ENCODE data around the gene EPS8.

The EPS8 gene

DNA sequence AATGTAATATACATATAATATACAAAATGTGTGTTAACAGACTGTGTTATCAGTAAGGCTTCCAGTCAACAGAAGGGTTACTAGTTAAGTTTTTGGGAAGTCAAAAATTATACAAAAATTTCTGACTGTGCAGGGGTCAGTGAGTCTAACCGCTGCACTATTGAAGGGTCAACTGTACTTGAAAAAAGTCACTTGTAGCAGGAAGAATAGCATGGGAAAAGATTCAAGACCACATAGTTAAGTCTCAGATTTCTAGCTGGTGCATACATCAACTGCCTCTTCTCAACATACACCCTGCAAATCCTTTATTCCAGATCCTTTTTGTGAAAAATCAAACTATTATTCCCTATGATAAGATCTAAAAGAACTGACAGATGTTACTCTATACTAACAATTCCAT lies 5.9 kb downstream of the EPS8 start:
- DNase-seq (ENCODE audit: low spot score), result no peak
- TF ChIP-seq, protein P1, sequence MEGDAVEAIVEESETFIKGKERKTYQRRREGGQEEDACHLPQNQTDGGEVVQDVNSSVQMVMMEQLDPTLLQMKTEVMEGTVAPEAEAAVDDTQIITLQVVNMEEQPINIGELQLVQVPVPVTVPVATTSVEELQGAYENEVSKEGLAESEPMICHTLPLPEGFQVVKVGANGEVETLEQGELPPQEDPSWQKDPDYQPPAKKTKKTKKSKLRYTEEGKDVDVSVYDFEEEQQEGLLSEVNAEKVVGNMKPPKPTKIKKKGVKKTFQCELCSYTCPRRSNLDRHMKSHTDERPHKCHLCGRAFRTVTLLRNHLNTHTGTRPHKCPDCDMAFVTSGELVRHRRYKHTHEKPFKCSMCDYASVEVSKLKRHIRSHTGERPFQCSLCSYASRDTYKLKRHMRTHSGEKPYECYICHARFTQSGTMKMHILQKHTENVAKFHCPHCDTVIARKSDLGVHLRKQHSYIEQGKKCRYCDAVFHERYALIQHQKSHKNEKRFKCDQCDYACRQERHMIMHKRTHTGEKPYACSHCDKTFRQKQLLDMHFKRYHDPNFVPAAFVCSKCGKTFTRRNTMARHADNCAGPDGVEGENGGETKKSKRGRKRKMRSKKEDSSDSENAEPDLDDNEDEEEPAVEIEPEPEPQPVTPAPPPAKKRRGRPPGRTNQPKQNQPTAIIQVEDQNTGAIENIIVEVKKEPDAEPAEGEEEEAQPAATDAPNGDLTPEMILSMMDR (IDR thresholded peaks at IDR 0.05; ENCODE audit: extremely low read depth, missing control alignments), result no peak

DNA sequence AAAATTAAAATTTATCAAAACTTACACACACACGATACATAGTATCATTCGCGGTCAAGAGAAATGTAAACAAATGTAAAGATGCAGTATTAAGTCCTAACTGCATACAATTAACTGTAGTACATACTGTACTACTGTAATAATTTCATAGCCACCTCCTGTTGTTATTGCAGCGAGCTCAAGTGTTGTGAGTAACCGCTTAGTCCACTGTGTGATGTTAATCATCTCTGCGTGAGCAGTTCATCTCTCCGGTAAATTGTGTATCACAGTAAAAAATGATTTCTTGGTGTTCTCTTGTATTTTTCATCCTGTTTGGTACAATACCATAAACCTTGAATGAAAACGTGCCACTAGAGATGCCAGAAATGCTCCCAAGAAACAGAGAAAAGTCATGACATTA lies 6.5 kb downstream of the EPS8 start:
- TF ChIP-seq, protein P1 (IDR thresholded peaks at IDR 0.05; ENCODE audit: extremely low read depth, missing control alignments), result no peak
- no peak for DNase-seq (ENCODE audit: low spot score)

DNA sequence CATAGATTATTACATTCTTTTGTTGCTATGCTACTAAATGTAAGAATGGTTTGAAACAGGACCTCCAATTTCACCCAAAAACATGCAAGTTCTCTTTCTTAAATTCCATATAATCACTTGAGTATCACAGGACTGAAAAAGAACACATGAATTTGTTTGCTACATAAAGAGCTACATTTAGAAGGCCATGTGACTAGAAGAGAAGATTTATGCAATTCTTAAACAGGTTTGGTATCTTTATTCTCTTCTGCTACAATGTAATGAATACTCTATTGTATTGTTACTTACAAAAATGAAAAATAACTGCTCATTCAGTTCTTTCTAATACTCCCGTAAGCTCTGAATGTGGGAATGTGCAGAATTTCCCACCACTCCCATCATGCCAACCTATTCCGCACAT lies 9.3 kb downstream of the EPS8 start:
- DNase-seq (ENCODE audit: low spot score), result no peak
- TF ChIP-seq, protein P1 (IDR thresholded peaks at IDR 0.05; ENCODE audit: extremely low read depth, missing control alignments), result no peak

DNA sequence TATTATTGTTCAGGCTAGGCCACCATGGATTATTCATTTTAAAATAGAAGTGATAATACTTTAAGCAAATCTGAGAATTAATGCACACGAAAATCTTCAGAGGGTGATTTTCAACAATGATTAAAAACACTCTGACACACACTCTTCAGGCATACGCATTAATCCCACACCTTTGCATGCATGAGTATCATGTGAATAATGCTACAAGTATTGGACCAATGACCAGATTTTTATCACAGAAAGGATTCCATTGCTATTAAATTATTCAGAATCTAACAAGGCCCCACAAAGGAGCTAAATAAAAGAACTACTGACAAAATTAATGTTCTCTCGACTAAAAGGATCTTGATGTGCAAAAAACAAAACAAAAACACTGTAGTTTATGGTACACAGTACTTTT lies 11.1 kb downstream of the EPS8 start:
- TF ChIP-seq, protein P1 (IDR thresholded peaks at IDR 0.05; ENCODE audit: extremely low read depth, missing control alignments), result no peak
- DNase-seq (ENCODE audit: low spot score), result no peak

DNA sequence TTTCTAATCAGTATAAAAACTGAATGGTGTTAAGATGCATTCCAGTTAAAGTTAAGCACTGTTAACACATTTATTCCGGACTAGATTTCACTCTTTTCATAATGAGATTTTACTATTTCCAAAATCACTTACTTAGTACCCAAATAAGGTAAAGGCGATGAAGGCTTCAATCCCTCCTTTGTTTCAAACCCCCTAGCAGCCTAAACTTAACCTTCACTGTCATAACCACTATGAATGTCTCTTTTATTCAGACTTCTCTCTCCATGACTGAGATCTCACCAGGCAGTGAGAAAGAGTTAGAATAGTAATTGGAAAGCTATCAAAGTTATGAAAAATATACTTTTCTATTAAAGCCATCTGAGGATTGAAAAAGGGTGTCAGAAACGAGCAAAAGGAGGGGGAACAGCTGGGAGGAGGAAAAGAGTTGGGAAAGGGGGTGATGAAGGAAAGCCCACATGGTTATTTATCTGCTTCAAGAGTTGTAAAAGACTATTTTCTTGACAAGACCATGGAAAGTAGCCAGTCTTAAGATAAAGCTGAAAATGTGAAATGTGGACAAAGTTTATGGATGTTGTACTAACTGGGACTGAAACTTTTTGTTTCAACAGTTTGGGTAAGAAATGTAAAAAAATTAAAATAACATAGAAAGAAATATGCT lies 11.7 kb downstream of the EPS8 start:
- DNase-seq (ENCODE audit: low spot score), result no peak
- TF ChIP-seq, protein P1 (IDR thresholded peaks at IDR 0.05; ENCODE audit: extremely low read depth, missing control alignments), result no peak

DNA sequence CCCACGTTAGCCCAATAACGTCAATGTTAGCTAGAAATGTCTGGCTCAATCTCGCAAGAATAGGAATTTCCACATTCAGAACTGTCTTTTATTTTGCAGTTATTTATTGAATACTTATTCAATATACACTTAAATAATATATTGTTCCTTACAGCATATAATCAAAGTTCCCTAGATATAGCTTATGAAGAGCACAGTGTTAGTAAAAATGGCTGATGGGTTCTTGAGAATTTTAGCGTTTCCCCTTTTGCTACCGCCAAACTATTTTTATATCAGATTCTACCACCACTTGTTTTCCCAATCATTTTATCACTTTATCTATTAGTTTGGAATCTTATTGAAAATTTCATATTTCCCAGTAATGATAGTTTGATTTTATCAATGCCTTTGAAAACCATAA lies 12.7 kb downstream of the EPS8 start:
- TF ChIP-seq, protein P1 (IDR thresholded peaks at IDR 0.05; ENCODE audit: extremely low read depth, missing control alignments), result no peak
- no peak for DNase-seq (ENCODE audit: low spot score)

DNA sequence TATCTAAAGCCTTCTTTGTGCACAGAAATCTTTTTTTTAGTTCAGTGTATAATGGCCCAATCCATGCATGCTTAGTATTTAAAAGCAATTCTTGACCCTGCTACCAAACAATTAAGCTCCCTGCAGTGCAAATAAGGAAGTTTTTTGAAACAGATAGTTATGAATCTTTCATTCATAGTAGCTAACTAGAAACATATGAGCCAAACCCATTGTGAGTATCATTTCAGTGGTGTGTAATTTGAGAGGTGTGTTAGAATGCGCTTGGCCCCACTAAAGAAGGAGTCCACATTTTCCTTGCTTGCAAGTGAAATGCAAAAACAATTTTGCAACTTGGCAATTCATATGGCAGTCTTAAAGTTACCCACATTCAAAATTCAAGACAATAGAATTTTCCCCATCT lies 14.4 kb downstream of the EPS8 start:
- DNase-seq (ENCODE audit: low spot score), result no peak
- TF ChIP-seq, protein P1 (IDR thresholded peaks at IDR 0.05; ENCODE audit: extremely low read depth, missing control alignments), result no peak
